ENCODE data around the gene DRAP1. TPM values are rescaled to one million over a fixed set of nuclear protein-coding genes. Genes with fewer than 3 reads are reported as not detected.

The DRAP1 gene
- total and polyA plus RNA-seq, 2 donors = 36.7 to 111 TPM

GRCh38 chr11:65892661-65893317, 26.4 kb upstream of the DRAP1 start:
- DNase-seq (ENCODE audit: extremely low spot score) = no peak
- H3K4me3 ChIP-seq (ENCODE audit: low read depth, low read length) = no peak overlapping the region
- peak overlapping the region; percentile 4 for H3K27ac ChIP-seq (ENCODE audit: low read depth)
- no peaks in the 10 kb centered on the region for H3K4me1 ChIP-seq (ENCODE audit: insufficient read depth)
- no peaks in the 10 kb centered on the region for H3K36me3 ChIP-seq (ENCODE audit: insufficient read depth)
- WGBS = 69% methylated on average over 10 of the region's 10 CpGs

- Histone ChIP-seq H3K27ac (ENCODE audit: low read depth) (peak overlapping the region; percentile 40), H3K4me3 (ENCODE audit: low read depth, low read length) (peak overlapping the region; percentile 7), H3K36me3 (ENCODE audit: insufficient read depth) (no peaks in the 10 kb centered on the region), H3K4me1 (ENCODE audit: insufficient read depth) (no peaks in the 10 kb centered on the region)
- 77% methylated on average over 16 of the region's 16 CpGs for WGBS
- DNase-seq (ENCODE audit: extremely low spot score) = no peak
These were observed 25.1 kb upstream of the DRAP1 start for GRCh38 chr11:65894034-65894591.

GRCh38 chr11:65895482-65895981, 23.7 kb upstream of the DRAP1 start:
- WGBS = 94% methylated on average over 5 of the region's 5 CpGs
- H3K4me1 ChIP-seq (ENCODE audit: insufficient read depth) = no peaks in the 10 kb centered on the region

GRCh38 chr11:65896034-65896999, 22.9 kb upstream of the DRAP1 start:
- Histone ChIP-seq H3K27ac (ENCODE audit: low read depth) (no peak overlapping the region), H3K4me3 (ENCODE audit: low read depth, low read length) (no peak overlapping the region), H3K36me3 (ENCODE audit: insufficient read depth) (no peaks in the 10 kb centered on the region), H3K4me1 (ENCODE audit: insufficient read depth) (no peaks in the 10 kb centered on the region)
- 91% methylated on average over 14 of the region's 14 CpGs for WGBS
- DNase-seq (ENCODE audit: extremely low spot score) = no peak

More at GRCh38 chr11:65895482-65895981, 23.7 kb upstream of the DRAP1 start:
- Histone ChIP-seq H3K27ac (ENCODE audit: low read depth) (no peak overlapping the region), H3K4me3 (ENCODE audit: low read depth, low read length) (no peak overlapping the region), H3K36me3 (ENCODE audit: insufficient read depth) (no peaks in the 10 kb centered on the region)
- DNase-seq (ENCODE audit: extremely low spot score) = no peak

GRCh38 chr11:65897020-65897471, 22.2 kb upstream of the DRAP1 start:
- H3K4me1 ChIP-seq (ENCODE audit: insufficient read depth) = no peaks in the 10 kb centered on the region

GRCh38 chr11:65898656-65899355, 20.4 kb upstream of the DRAP1 start:
- Histone ChIP-seq H3K27ac (ENCODE audit: low read depth) (no peak overlapping the region), H3K36me3 (ENCODE audit: insufficient read depth) (no peaks in the 10 kb centered on the region), H3K4me1 (ENCODE audit: insufficient read depth) (no peaks in the 10 kb centered on the region), H3K4me3 (ENCODE audit: low read depth, low read length) (peak overlapping the region; percentile 41)
- no peak for DNase-seq (ENCODE audit: extremely low spot score)
- WGBS = 27% methylated on average over 28 of the region's 28 CpGs

More at GRCh38 chr11:65897020-65897471, 22.2 kb upstream of the DRAP1 start:
- 91% methylated on average over 4 of the region's 4 CpGs for WGBS
- H3K36me3 ChIP-seq (ENCODE audit: insufficient read depth) = no peaks in the 10 kb centered on the region
- H3K4me3 ChIP-seq (ENCODE audit: low read depth, low read length) = no peak overlapping the region
- no peak overlapping the region for H3K27ac ChIP-seq (ENCODE audit: low read depth)
- no peak for DNase-seq (ENCODE audit: extremely low spot score)

- no peaks in the 10 kb centered on the region for H3K4me1 ChIP-seq (ENCODE audit: insufficient read depth)
- 3% methylated on average over 78 of the region's 78 CpGs for WGBS
- no peak for DNase-seq (ENCODE audit: extremely low spot score)
These were observed 19.7 kb upstream of the DRAP1 start for GRCh38 chr11:65899356-65900124.

GRCh38 chr11:65900125-65900898, 18.9 kb upstream of the DRAP1 start, which contains the start of gene FOSL1:
Gene FOSL1, minus strand, starts transcription at chr11:65900388. Its CDS starts 49 bp downstream, at chr11:65900339.
- no peak within 1 kb of the TSS for H3K27ac ChIP-seq (ENCODE audit: low read depth)
- 1% methylated on average over 80 of the region's 80 CpGs for WGBS

More at GRCh38 chr11:65899356-65900124, 19.7 kb upstream of the DRAP1 start:
- no peaks in the 10 kb centered on the region for H3K36me3 ChIP-seq (ENCODE audit: insufficient read depth)
- H3K4me3 ChIP-seq (ENCODE audit: low read depth, low read length) = peak overlapping the region; percentile 41
- H3K27ac ChIP-seq (ENCODE audit: low read depth) = no peak overlapping the region

GRCh38 chr11:65900899-65901180, 18.4 kb upstream of the DRAP1 start:
- Histone ChIP-seq H3K4me3 (ENCODE audit: low read depth, low read length) (no peak overlapping the region), H3K4me1 (ENCODE audit: insufficient read depth) (no peaks in the 10 kb centered on the region), H3K27ac (ENCODE audit: low read depth) (no peak overlapping the region), H3K36me3 (ENCODE audit: insufficient read depth) (no peaks in the 10 kb centered on the region)
- 71% methylated on average over 11 of the region's 11 CpGs for WGBS
- no peak for DNase-seq (ENCODE audit: extremely low spot score)

More at GRCh38 chr11:65900125-65900898, 18.9 kb upstream of the DRAP1 start, which contains the start of gene FOSL1:
- no peak for DNase-seq (ENCODE audit: extremely low spot score)
- H3K4me1 ChIP-seq (ENCODE audit: insufficient read depth) = no peaks in the 10 kb centered on the region
- H3K36me3 ChIP-seq (ENCODE audit: insufficient read depth) = no peaks in the 10 kb centered on the region
- peak within 1 kb of the TSS; percentile 41 for H3K4me3 ChIP-seq (ENCODE audit: low read depth, low read length)

- no peaks in the 10 kb centered on the region for H3K4me1 ChIP-seq (ENCODE audit: insufficient read depth)
- no peak for DNase-seq (ENCODE audit: extremely low spot score)
- WGBS = 27% methylated on average over 5 of the region's 5 CpGs
- no peak overlapping the region for H3K27ac ChIP-seq (ENCODE audit: low read depth)
- no peak overlapping the region for H3K4me3 ChIP-seq (ENCODE audit: low read depth, low read length)
- H3K36me3 ChIP-seq (ENCODE audit: insufficient read depth) = no peaks in the 10 kb centered on the region
These were observed 16.2 kb upstream of the DRAP1 start for GRCh38 chr11:65903068-65903481.

GRCh38 chr11:65903715-65904114, 15.5 kb upstream of the DRAP1 start:
- H3K36me3 ChIP-seq (ENCODE audit: insufficient read depth) = no peaks in the 10 kb centered on the region
- no peaks in the 10 kb centered on the region for H3K4me1 ChIP-seq (ENCODE audit: insufficient read depth)
- DNase-seq (ENCODE audit: extremely low spot score) = no peak
- H3K27ac ChIP-seq (ENCODE audit: low read depth) = no peak overlapping the region
- no peak overlapping the region for H3K4me3 ChIP-seq (ENCODE audit: low read depth, low read length)
- 78% methylated on average over 8 of the region's 8 CpGs for WGBS

GRCh38 chr11:65906602-65907001, 12.6 kb upstream of the DRAP1 start:
- H3K27ac ChIP-seq (ENCODE audit: low read depth) = no peak overlapping the region
- WGBS = 89% methylated on average over 5 of the region's 5 CpGs
- H3K36me3 ChIP-seq (ENCODE audit: insufficient read depth) = no peaks in the 10 kb centered on the region
- H3K4me1 ChIP-seq (ENCODE audit: insufficient read depth) = no peaks in the 10 kb centered on the region
- H3K4me3 ChIP-seq (ENCODE audit: low read depth, low read length) = no peak overlapping the region
- DNase-seq (ENCODE audit: extremely low spot score) = no peak

All from urinary bladder (tissue), 4 donors.